HepG2 (cell line): Measurements from ENCODE around the gene ASB7.

ENCODE experiments used
- CREB3 ChIP-seq: sonication (generic); formaldehyde crosslinking; IDR thresholded peaks from 2 replicates; pipeline ENCODE4 v1.5.0; 2020; ENCODE audit warnings: missing genetic modification reagents
- EZH2 ChIP-seq: conservative IDR thresholded peaks from 2 replicates; pipeline ENCODE4 v1.6.1; 2012; ENCODE audit warnings: mild to moderate bottlenecking, low read depth, low read length, moderate library complexity
- NCOA2 ChIP-seq: sonication (generic); formaldehyde crosslinking; IDR thresholded peaks from 2 replicates; pipeline ENCODE4 v1.8.0; 2022; ENCODE audit warnings: inconsistent platforms
- NR1H2 ChIP-seq: sonication (generic); formaldehyde crosslinking; IDR thresholded peaks from 2 replicates; pipeline ENCODE4 v1.8.1; 2022; ENCODE audit warnings: low read depth, missing genetic modification reagents, borderline replicate concordance
- PBX2 ChIP-seq: IDR thresholded peaks from 2 replicates; pipeline ENCODE4 v1.6.1; 2016; ENCODE audit warnings: control low read depth
- PHB2 ChIP-seq: fragments of 450-650 bp; IDR thresholded peaks from 2 replicates; pipeline ENCODE4 v1.6.1; 2018; ENCODE audit not compliant: partially characterized antibody
- SIN3A ChIP-seq: IDR thresholded peaks from 2 replicates; pipeline ENCODE4 v1.6.1; 2011; ENCODE audit warnings: low read depth, mild to moderate bottlenecking, control low read depth, low read length, borderline replicate concordance
- TCF12 ChIP-seq, 2 experiments: fragments of 450-650 bp in 1 of 2; sonication (generic) in 1 of 2; formaldehyde crosslinking in 1 of 2; IDR thresholded peaks; 2 replicates each; pipeline versions ENCODE4 v1.6.1 to v1.8.0; 2017 to 2022; ENCODE audit warnings: antibody characterized with exemption in 1 of 2, mild to moderate bottlenecking in 1 of 2, missing genetic modification reagents in 1 of 2, moderate library complexity in 1 of 2
- TOPORS ChIP-seq: sonication (generic); formaldehyde crosslinking; IDR thresholded peaks from 2 replicates; pipeline ENCODE4 v1.8.0; 2023; ENCODE audit warnings: mild to moderate bottlenecking, missing genetic modification reagents
- ZBTB34 ChIP-seq: sonication (generic); formaldehyde crosslinking; IDR thresholded peaks from 2 replicates; pipeline ENCODE4 v1.8.0; 2022; ENCODE audit warnings: mild to moderate bottlenecking, missing genetic modification reagents
- ZNF138 ChIP-seq: sonication (generic); formaldehyde crosslinking; IDR thresholded peaks from 2 replicates; pipeline ENCODE4 v1.5.0; 2020; ENCODE audit warnings: mild to moderate bottlenecking, low read depth, missing genetic modification reagents
- ZNF432 ChIP-seq: sonication (generic); formaldehyde crosslinking; IDR thresholded peaks from 2 replicates; pipeline ENCODE4 v1.5.0; 2020; ENCODE audit warnings: missing genetic modification reagents, mild to moderate bottlenecking, borderline replicate concordance
- TF ChIP-seq, protein P1 (sequence below): sonication (generic); formaldehyde crosslinking; IDR thresholded peaks from 2 replicates; pipeline ENCODE4 v1.8.0; 2022; ENCODE audit warnings: mild to moderate bottlenecking, missing genetic modification reagents, borderline replicate concordance
- TF ChIP-seq, protein P2 (sequence below): sonication (generic); formaldehyde crosslinking; IDR thresholded peaks from 2 replicates; pipeline ENCODE4 v1.4.0; 2020; ENCODE audit warnings: missing genetic modification reagents

GRCh38 chr15:100642213-100642949, 40.0 kb downstream of the ASB7 start:
- TF ChIP-seq NCOA2 = no peak
- TF ChIP-seq ZNF138 = no peak
- TF ChIP-seq, protein P1, sequence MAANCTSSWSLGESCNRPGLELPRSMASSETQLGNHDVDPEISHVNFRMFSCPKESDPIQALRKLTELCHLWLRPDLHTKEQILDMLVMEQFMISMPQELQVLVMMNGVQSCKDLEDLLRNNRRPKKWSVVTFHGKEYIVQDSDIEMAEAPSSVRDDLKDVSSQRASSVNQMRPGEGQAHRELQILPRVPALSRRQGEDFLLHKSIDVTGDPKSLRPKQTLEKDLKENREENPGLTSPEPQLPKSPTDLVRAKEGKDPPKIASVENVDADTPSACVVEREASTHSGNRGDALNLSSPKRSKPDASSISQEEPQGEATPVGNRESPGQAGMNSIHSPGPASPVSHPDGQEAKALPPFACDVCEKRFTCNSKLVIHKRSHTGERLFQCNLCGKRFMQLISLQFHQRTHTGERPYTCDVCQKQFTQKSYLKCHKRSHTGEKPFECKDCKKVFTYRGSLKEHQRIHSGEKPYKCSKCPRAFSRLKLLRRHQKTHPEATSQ (CRISPR knock-in tag) = no peak
- no peak for TF ChIP-seq SIN3A
- TF ChIP-seq EZH2 = no peak
- no peak for TF ChIP-seq PBX2
- TF ChIP-seq, protein P2, sequence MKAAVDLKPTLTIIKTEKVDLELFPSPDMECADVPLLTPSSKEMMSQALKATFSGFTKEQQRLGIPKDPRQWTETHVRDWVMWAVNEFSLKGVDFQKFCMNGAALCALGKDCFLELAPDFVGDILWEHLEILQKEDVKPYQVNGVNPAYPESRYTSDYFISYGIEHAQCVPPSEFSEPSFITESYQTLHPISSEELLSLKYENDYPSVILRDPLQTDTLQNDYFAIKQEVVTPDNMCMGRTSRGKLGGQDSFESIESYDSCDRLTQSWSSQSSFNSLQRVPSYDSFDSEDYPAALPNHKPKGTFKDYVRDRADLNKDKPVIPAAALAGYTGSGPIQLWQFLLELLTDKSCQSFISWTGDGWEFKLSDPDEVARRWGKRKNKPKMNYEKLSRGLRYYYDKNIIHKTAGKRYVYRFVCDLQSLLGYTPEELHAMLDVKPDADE (CRISPR knock-in tag) = no peak
- no peak for TF ChIP-seq PHB2
- TF ChIP-seq ZBTB34 = no peak
- TF ChIP-seq CREB3 (CRISPR knock-in tag) = no peak
- no peak for TF ChIP-seq ZNF432 (CRISPR knock-in tag)
- no peak for TF ChIP-seq NR1H2 (CRISPR knock-in tag)
- no peak for TF ChIP-seq TOPORS (CRISPR knock-in tag)
- no peak for TF ChIP-seq TCF12 (IDR thresholded peaks at IDR 0.05)
- no peak for TF ChIP-seq TCF12 (CRISPR knock-in tag; IDR thresholded peaks at IDR 0.05)
